GM18511 (cell line): ENCODE measurements around the gene RAB30.

ENCODE experiments used
- ATAC-seq: cut with Tn5 transposase; IDR thresholded peaks from one replicate; pipeline ENCODE4 v1.9.1; 2021; ENCODE audit warnings: mild to moderate bottlenecking, moderate library complexity; ENCODE audit not compliant: unreplicated experiment

RAB30 gene

DNA sequence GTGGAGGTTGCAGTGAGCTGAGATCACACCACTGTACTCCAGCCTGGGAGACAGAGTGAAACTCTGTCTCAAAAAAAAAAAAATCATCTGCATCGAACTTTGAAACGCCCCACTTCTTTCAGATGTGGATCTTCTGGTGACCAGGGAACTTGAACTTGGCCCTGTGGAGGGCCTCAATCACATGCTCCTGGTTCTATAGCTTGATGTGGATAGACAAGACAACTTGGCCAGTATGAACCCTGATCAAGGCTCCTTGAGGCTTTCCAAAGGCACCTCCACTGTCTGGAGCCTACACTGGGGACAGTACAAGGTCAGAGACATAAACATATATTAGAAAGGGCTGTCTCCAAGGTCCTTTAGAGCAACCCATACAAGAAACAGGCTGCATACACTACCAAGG is 30.6 kb downstream of the RAB30 start:
- ATAC-seq: no peak

- ATAC-seq: no peak
These were observed 32.1 kb downstream of the RAB30 start for GRCh38 chr11:83039566-83039965.

- no peak for ATAC-seq
These were observed 33.8 kb downstream of the RAB30 start for GRCh38 chr11:83037877-83038276.

- ATAC-seq: no peak
These were observed 35.0 kb downstream of the RAB30 start for GRCh38 chr11:83036701-83037100.

GRCh38 chr11:83035070-83035854 is 36.4 kb downstream of the RAB30 start:
- ATAC-seq: peak; percentile 64

- peak; percentile 44 for ATAC-seq
These were observed 37.1 kb downstream of the RAB30 start for GRCh38 chr11:83034673-83035014.

DNA sequence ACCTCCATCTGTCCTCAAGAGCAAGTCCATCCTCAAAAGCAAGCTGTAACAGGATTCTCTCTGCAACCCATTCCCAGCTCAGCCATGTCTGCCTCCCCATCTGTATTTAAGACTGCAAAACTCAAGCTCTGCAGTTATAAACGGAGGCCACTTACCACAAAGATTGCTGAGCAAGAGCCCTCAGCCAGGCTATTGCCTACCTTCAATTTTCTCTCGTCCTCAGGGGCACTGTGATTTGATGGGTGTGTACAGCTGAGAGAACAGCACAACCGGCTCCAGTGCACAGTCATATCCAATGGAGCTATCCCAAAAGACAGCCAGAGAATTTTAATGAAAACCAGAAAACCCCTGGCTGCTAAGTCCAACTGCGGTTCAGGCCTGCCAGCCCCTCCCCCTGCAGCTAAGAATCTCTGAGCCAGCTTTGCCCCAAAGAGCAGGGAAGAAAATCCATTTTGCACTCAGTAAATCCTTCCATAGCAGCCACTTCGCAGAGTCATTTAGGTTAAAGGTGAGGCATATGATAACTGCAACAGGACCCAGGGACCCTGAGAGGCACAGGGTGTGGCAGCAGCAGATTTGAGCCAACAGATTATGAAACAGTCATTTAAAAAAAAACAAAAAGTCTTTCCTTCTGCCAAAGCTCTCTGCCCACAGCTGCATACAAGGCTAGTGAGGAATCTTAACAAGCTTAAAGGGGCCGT is 37.6 kb downstream of the RAB30 start:
- peak; percentile 32 for ATAC-seq

DNA sequence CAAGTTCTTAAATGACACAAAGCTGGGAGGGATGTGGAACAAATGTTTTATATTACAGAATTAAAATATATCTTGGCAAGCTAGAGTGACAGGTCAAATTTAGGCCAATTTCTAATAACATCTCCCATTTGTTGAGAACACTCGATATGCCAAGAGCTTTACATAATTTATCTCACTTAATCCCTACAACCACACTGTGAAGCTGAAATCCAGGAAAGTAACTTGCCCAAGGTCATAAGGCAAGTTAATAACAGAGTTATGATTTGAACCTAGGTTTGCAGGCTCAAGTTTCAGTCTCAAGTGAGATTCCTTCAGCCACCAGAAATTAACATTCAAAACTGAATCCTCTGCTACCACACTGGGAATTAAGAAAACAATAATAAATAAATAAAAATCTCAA is 38.3 kb downstream of the RAB30 start:
- ATAC-seq: no peak

GRCh38 chr11:83031127-83031526 is 40.6 kb downstream of the RAB30 start:
- no peak for ATAC-seq

GRCh38 chr11:83027794-83028193 is 43.9 kb downstream of the RAB30 start:
- ATAC-seq: no peak

GRCh38 chr11:83027289-83027688 is 44.4 kb downstream of the RAB30 start:
- ATAC-seq: no peak

DNA sequence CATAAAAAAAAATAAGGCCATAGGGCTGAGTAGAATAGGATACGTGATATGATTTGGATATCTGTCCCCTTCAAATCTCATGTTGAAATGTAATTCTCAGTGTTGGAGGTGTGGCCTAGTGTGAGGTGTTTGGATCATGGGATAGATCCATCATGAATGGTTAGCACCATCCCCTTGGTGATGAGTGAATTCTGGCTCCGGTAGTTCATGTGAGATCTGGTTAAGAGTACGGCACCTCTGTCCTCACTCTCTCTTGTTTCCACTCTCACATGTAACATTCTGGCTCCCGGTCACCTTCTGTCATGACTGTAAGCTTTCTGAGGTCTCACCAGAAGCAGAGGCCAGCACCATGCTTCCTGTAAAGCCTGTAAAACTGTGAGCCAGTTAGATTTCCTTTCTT is 45.5 kb downstream of the RAB30 start:
- no peak for ATAC-seq

GRCh38 chr11:83025267-83025704 is 46.4 kb downstream of the RAB30 start:
- ATAC-seq: no peak

- ATAC-seq: no peak
These were observed 47.3 kb downstream of the RAB30 start for GRCh38 chr11:83024270-83024854.

DNA sequence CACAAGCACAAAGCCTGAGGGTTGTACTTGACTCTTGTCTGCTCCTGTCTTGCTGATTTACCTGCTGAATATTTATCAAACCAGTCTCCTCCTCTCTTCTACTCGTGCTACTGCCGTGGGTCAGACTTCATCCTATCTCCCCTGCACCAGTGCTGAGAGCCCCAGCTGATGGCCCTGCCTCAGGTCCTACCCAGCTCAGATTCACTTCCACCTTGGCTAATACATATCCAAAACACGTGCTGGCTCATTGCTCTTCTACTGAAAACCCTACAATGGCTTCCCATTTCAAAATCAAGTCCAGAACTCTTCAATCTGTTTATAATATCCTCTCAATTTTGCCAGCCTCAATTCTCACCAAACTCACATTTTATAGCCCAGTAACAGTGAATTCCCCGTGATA is 48.3 kb downstream of the RAB30 start:
- ATAC-seq: peak; percentile 57

DNA sequence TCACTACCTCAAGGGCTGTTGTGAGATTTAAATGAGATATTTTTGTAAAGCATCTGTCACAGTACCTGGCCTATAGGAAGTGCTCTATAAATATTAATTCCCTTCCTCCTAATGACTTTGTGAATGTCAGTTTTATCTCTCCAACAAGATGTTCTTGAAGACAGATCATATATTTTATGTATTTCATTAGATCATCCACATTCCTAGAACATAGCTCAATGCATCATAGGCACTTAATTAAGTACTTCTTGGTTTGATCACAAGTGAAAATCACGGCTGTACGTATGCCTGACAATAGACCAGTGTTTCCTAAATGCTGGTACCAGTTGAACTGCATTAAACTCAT is 49.9 kb downstream of the RAB30 start:
- ATAC-seq: no peak

DNA sequence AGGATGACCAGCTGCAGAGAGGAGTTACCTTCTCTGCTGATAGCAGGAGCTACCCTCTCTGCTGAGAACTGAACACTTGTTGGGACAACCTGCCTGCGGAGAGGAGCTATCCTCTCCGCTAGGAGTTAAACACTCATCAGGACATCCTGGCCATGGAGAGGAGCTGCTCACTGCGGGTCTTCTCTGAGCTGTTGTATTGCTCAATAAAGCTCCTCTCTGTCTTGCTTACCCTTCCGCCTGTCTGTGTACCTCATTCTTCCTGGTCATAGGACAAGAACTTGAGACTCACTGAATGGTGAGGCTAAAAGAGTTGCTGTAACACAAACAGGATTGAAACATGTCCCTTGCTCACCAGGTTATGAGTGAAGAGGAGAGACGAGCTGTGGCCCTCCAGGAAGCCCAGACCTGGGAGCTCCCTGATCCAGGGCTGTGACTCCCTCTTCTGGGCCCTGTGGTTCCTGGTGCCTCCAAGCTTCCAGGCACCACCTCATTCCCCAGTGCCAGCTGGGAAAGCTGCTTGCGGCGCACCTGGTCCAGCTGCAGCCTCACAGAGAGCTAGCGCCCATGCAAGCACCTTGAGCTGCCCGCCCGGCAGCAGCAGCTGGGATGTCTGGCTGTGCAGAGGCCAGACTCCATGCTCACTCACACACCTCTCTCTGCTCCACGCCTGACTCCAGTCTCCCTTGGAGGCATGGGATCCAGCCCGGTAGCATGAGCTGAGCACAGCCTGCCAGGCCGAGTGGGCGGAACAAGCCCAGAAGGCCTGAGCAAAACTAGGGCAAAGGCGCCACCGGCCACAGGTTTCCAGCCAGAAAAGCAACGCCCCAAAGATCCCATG is 50.5 kb downstream of the RAB30 start:
- ATAC-seq: no peak

DNA sequence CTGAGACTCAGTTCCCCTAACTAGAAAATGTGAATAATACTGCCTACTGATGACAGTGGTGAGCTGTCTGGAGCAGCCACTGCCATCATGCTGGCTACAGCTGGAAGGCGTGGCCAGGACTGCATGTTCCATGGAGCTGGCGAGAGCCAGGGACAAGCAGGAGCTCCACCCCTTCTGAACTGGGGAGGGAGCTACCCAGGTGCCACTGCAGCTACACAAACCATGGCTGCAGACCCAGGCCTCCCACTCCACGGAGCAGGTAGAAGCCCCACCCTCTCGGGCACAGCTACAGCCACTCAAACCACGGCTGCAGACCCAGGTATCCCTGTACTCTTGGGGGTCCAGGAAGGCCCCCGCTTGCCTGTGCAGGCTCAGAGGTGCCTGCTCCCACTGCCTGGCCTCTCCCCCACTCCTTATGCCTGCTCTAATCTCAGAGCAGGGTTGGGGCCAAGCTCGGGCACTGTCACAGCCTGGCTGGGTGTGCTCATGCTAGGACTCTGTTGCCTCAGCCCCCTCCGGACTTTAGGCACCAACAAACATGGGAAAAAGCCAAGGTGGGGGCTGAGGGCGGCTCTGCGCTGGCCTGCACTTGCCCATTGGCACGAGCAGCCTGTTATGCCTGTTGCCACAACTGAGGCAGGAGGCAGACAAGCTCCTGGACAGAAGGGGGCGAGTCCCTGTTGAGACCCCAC is 51.7 kb downstream of the RAB30 start:
- no peak for ATAC-seq

DNA sequence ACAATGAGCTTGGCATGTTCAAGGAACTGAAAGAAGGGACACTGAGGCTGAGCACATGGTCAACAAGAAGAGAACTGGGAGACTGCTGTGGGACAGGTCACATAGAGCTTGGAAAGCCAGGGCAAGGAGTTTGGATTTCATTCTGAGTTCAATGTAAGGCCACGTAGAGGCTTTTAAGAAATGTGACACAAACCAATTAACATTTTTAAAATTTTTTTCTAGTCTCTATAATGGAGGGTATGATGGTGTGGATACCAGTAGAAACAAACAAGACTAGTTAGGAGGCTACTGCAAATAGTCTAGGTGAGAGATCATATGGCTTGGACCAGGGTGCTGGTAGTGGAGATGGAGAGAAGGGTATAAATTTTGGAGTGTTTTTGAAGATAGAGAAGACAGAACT is 56.7 kb downstream of the RAB30 start:
- ATAC-seq: no peak

DNA sequence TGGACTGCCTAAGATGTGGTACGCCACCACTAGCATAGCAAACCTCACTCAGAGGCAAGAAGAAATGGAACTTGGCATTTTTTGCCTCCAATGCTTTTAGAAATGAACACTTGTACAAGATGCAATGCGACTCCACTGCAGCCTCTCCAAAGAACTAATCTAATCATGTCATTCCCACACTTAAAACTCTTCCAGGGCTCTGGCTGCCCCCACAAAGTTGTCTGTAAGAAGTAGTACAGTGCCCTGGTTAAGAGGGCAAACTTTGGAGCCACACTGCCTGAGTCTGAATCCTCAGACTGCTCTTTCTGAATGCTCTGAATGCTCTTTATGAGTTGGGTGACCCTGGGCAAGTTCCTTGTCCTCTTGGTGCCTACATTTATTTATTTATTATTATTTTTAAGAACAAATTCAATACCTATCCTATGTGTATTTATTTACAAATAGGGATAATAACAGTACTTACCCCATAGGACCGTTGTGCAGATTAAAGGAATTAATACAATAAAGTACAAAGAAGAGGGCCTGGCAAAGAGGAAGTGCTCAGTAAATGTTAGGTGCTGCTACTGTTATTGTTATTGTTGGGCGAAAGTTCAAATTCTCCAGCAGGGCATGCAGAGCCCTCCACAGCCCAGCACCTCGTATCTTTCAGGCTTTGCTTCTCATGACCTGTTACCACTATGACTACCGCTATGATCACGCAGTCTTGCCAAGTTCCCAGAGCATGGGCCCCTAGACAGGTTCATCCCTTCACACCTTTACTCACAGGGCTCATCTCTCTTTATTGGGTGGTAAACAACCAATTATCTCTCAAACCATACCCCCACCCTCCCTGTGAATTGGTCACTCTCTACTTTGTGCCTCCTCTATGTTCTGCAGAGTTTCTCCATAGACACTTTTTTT is 59.3 kb downstream of the RAB30 start:
- ATAC-seq: no peak
